GM20000 (cell line): ENCODE data around the gene CBR3.
"Not testable (repeated sequence)": the region's sequence is repeated elsewhere in the genome, so short reads cannot be mapped to it uniquely, and the experiment has no call there.

Source experiments
- DNase-seq: peaks from one replicate; pipeline ENCODE4 v3.0.0; 2012; ENCODE audit warnings: low spot score
- CTCF ChIP-seq: IDR thresholded peaks from 2 replicates; pipeline ENCODE4 v1.5.1; 2012; ENCODE audit warnings: mild to moderate bottlenecking, control low read depth; ENCODE audit errors: extremely low read depth, missing control alignments

CBR3 gene

GRCh38 chr21:36097427-36098181, 37.3 kb upstream of the CBR3 start:
- TF ChIP-seq CTCF: no peak
- peak; percentile 34 for DNase-seq

GRCh38 chr21:36098182-36098532, 36.7 kb upstream of the CBR3 start:
- no peak for DNase-seq
- TF ChIP-seq CTCF: no peak

GRCh38 chr21:36099000-36099399, 35.9 kb upstream of the CBR3 start:
- no peak for DNase-seq
- no peak for TF ChIP-seq CTCF

GRCh38 chr21:36099695-36100211, 35.1 kb upstream of the CBR3 start:
- DNase-seq: not testable (repeated sequence)

GRCh38 chr21:36100971-36101641, 33.8 kb upstream of the CBR3 start:
- TF ChIP-seq CTCF: no peak
- no peak for DNase-seq

GRCh38 chr21:36103434-36103833, 31.4 kb upstream of the CBR3 start:
- DNase-seq: no peak

More at GRCh38 chr21:36103434-36103833, 31.4 kb upstream of the CBR3 start:
- no peak for TF ChIP-seq CTCF
